ENCODE results near the gene MGRN1. TPM values are rescaled to one million over a fixed set of nuclear protein-coding genes. Genes with fewer than 3 reads are reported as not detected.

Gene MGRN1
- total and polyA plus RNA-seq, 2 donors (not counting 1 experiment from before 2014, with no cell fraction given), result 22.7 to 89.2 TPM

DNA sequence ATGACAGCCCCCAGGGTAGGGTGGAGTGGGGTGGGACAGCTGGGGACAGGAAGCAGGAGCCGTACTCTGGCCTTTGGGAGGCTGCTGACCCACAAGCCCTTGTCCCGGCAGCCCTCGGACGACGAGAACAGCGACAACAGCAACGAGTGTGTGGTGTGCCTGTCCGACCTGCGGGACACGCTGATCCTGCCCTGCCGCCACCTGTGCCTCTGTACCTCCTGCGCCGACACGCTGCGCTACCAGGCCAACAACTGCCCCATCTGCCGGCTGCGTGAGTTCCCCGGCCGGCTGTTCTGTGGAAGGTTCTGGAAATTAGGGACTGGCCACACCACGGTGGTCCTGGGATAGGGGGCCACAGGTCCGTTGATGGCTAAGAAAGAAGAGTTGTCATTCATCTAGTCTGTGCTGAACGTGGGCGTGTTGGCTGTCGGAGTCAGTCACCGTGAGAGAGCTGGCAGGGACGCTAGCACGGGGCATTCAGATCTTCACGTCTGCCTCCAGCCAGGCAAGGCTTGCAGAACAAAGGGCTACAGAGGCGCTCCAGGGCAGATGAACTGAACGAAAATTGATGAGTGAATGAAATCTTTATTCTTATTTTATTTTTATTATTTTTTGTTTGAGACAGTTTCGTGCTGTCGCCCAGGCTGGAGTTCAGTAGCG, 48.9 kb downstream of the MGRN1 start:
- ATAC-seq (ENCODE audit: low read depth) (no peak), DNase-seq (no peak)
- no peaks in the 10 kb centered on the region for H3K27me3 ChIP-seq (replicated peaks in 1 of 4; ENCODE audit: control extremely low read depth in 1 of 4, control insufficient read depth in 3 of 4, insufficient read depth in 4 of 4, low read length in 3 of 4)
- no peak overlapping the region for H3K4me3 Mint-ChIP-seq
- no peaks in the 10 kb centered on the region for H3K9me3 Mint-ChIP-seq (ENCODE audit: insufficient read depth)
- no peak overlapping the region for H3K4me2 ChIP-seq (replicated peaks; ENCODE audit: low read depth, low read length, poor library complexity, severe bottlenecking)
- peaks cover 10% of the 10 kb centered on the region for H3K79me2 ChIP-seq (ENCODE audit: control insufficient read depth, insufficient read depth, low read length)
- no peaks in the 10 kb centered on the region for H3K27me3 Mint-ChIP-seq
- H3K36me3 ChIP-seq (replicated peaks in 1 of 2; ENCODE audit: control extremely low read depth in 1 of 2, control insufficient read depth in 1 of 2, extremely low read depth in 1 of 2, insufficient read depth in 2 of 2, low read length in 1 of 2), result peaks cover 1 to 44% of the 10 kb centered on the region in 2 experiments
- no peak overlapping the region for H3K4me3 ChIP-seq (ENCODE audit: control extremely low read depth in 1 of 5, extremely low read depth in 1 of 5, insufficient read depth in 1 of 5, low read depth in 2 of 5, low read length in 4 of 5)
- H3K4me1 ChIP-seq (ENCODE audit: control insufficient read depth in 2 of 2, insufficient read depth in 2 of 2, low read length in 2 of 2), result no peaks in the 10 kb centered on the region
- no peaks in the 10 kb centered on the region for H3K4me1 Mint-ChIP-seq
- H3K9ac ChIP-seq (ENCODE audit: low read length), result no peak overlapping the region
- H2AFZ ChIP-seq (ENCODE audit: insufficient read depth, low read depth, low read length, poor library complexity, severe bottlenecking), result no peak overlapping the region
- ChIA-PET CTCF (no interaction called here), POLR2A (no interaction called here)
- no peak overlapping the region for H3K27ac ChIP-seq (ENCODE audit: low read length in 2 of 2)
- 97% methylated on average over 26 of the region's 33 CpGs for WGBS (ENCODE audit: insufficient coverage)
- no peaks in the 10 kb centered on the region for H3K9me3 ChIP-seq (ENCODE audit: control extremely low read depth in 1 of 3, control insufficient read depth in 2 of 3, insufficient read depth in 1 of 3, low read length in 2 of 3)
- H4K20me1 ChIP-seq (ENCODE audit: control insufficient read depth, insufficient read depth, low read length, poor library complexity, severe bottlenecking), result peaks cover 23% of the 10 kb centered on the region
- intact Hi-C loops (cut with micrococcal nuclease), result no loop called here
- TF ChIP-seq, protein P1, sequence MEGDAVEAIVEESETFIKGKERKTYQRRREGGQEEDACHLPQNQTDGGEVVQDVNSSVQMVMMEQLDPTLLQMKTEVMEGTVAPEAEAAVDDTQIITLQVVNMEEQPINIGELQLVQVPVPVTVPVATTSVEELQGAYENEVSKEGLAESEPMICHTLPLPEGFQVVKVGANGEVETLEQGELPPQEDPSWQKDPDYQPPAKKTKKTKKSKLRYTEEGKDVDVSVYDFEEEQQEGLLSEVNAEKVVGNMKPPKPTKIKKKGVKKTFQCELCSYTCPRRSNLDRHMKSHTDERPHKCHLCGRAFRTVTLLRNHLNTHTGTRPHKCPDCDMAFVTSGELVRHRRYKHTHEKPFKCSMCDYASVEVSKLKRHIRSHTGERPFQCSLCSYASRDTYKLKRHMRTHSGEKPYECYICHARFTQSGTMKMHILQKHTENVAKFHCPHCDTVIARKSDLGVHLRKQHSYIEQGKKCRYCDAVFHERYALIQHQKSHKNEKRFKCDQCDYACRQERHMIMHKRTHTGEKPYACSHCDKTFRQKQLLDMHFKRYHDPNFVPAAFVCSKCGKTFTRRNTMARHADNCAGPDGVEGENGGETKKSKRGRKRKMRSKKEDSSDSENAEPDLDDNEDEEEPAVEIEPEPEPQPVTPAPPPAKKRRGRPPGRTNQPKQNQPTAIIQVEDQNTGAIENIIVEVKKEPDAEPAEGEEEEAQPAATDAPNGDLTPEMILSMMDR (IDR thresholded peaks at IDR 0.05), result no peak
- TF ChIP-seq EZH2 (IDR thresholded peaks at IDR 0.05; ENCODE audit: borderline replicate concordance, insufficient read depth, low read depth, low read length, poor library complexity, severe bottlenecking), result no peak
- no peak overlapping the region for H3K27ac Mint-ChIP-seq

DNA sequence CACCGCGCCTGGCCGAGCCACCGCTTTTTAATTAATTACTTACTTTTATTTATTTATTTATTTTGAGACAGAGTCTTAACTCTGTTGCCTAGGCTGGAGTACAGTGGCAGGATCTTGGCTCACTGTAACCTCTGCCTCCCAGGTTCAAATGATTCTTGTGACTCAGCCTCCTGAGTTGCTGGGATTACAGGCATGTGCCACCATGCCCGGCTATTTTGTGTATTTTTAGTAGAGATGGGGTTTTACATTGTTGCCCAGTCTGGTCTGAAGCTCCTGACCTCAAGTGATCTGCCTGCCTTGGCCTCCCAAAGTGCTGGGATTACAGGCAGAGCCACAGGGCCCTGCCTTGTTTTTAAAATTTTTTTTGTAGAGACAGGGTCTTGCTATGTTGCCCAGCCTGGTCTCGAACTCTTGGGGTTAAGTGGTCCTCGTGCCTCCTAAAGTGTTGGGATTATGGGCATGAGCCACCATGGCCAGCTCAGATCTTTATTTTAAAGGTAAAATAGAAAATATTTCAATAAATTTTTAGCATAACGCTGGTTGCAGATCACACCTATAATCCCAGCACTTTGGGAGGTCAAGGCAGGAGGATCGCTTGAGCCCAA, 50.4 kb downstream of the MGRN1 start:
- Mint-ChIP-seq H3K4me3 (no peak overlapping the region), H3K4me1 (no peaks in the 10 kb centered on the region), H3K27me3 (no peaks in the 10 kb centered on the region), H3K9me3 (ENCODE audit: insufficient read depth) (no peaks in the 10 kb centered on the region), H3K27ac (no peak overlapping the region)
- ChIA-PET POLR2A (no interaction called here), CTCF (no interaction called here)
- 100% methylated on average over 3 of the region's 9 CpGs for WGBS (ENCODE audit: insufficient coverage)
- DNase-seq, result no peak
- Histone ChIP-seq H3K27me3 (replicated peaks in 1 of 4; ENCODE audit: control extremely low read depth in 1 of 4, control insufficient read depth in 3 of 4, insufficient read depth in 4 of 4, low read length in 3 of 4) (no peaks in the 10 kb centered on the region), H3K4me2 (replicated peaks; ENCODE audit: low read depth, low read length, poor library complexity, severe bottlenecking) (no peak overlapping the region), H3K9me3 (ENCODE audit: control extremely low read depth in 1 of 3, control insufficient read depth in 2 of 3, insufficient read depth in 1 of 3, low read length in 2 of 3) (no peaks in the 10 kb centered on the region), H3K27ac (ENCODE audit: low read length in 2 of 2) (no peak overlapping the region), H3K9ac (ENCODE audit: low read length) (no peak overlapping the region), H2AFZ (ENCODE audit: insufficient read depth, low read depth, low read length, poor library complexity, severe bottlenecking) (no peak overlapping the region), H3K4me3 (ENCODE audit: control extremely low read depth in 1 of 5, extremely low read depth in 1 of 5, insufficient read depth in 1 of 5, low read depth in 2 of 5, low read length in 4 of 5) (no peak overlapping the region), H3K79me2 (ENCODE audit: control insufficient read depth, insufficient read depth, low read length) (peaks cover 10% of the 10 kb centered on the region), H3K36me3 (replicated peaks in 1 of 2; ENCODE audit: control extremely low read depth in 1 of 2, control insufficient read depth in 1 of 2, extremely low read depth in 1 of 2, insufficient read depth in 2 of 2, low read length in 1 of 2) (peaks cover 0 to 41% of the 10 kb centered on the region in 2 experiments), H3K4me1 (ENCODE audit: control insufficient read depth in 2 of 2, insufficient read depth in 2 of 2, low read length in 2 of 2) (no peaks in the 10 kb centered on the region), H4K20me1 (ENCODE audit: control insufficient read depth, insufficient read depth, low read length, poor library complexity, severe bottlenecking) (peaks cover 25% of the 10 kb centered on the region)
- intact Hi-C loops (cut with micrococcal nuclease), result no loop called here
- no peak for TF ChIP-seq EZH2 (IDR thresholded peaks at IDR 0.05; ENCODE audit: borderline replicate concordance, insufficient read depth, low read depth, low read length, poor library complexity, severe bottlenecking)
- TF ChIP-seq, protein P1 (IDR thresholded peaks at IDR 0.05), result no peak
- no peak for ATAC-seq (ENCODE audit: low read depth)

Measured in B cell (primary cell).